Mesendoderm (in vitro differentiated cells): ENCODE data around the gene RPS19BP1.

ENCODE experiments used
- DNase-seq: peaks from one replicate; pipeline ENCODE4 v3.0.0; 2013
- H2AK5ac ChIP-seq: 2 replicates; pipeline ENCODE4 v1.6.1; 2013; ENCODE audit warnings: low read length, inconsistent platforms
- H2BK120ac ChIP-seq: 2 replicates; pipeline ENCODE4 v1.6.1; 2013; ENCODE audit warnings: low read depth, mild to moderate bottlenecking, low read length, moderate library complexity, mixed read lengths
- H2BK15ac ChIP-seq: replicated peaks from 2 replicates; pipeline ENCODE4 v1.6.1; 2013; ENCODE audit warnings: low read depth, mild to moderate bottlenecking, moderate library complexity
- H2BK5ac ChIP-seq: 2 replicates; pipeline ENCODE4 v1.6.1; 2013; ENCODE audit warnings: low read length, inconsistent platforms
- H3K18ac ChIP-seq: 2 replicates; pipeline ENCODE4 v1.6.1; 2013; ENCODE audit warnings: mild to moderate bottlenecking, low read length, mixed read lengths
- H3K23ac ChIP-seq: one replicate; pipeline ENCODE4 v1.6.1; 2013; ENCODE audit warnings: low read length
- H3K27ac ChIP-seq: 2 replicates; pipeline ENCODE4 v1.5.1; 2013; ENCODE audit warnings: low read depth, mild to moderate bottlenecking, inconsistent platforms, low read length, moderate library complexity
- H3K27me3 ChIP-seq: 2 replicates; pipeline ENCODE4 v1.6.1; 2013; ENCODE audit warnings: low read length, control low read depth, mild to moderate bottlenecking, inconsistent platforms; ENCODE audit not compliant: insufficient read depth, poor library complexity
- H3K36me3 ChIP-seq: 2 replicates; pipeline ENCODE4 v1.6.1; 2013; ENCODE audit warnings: low read length, inconsistent platforms; ENCODE audit not compliant: control insufficient read depth, insufficient read depth
- H3K4ac ChIP-seq: one replicate; pipeline ENCODE4 v1.6.1; 2013; ENCODE audit warnings: low read depth, mild to moderate bottlenecking, low read length, moderate library complexity
- H3K4me1 ChIP-seq: 2 replicates; pipeline ENCODE4 v1.6.1; 2013; ENCODE audit warnings: low read depth, low read length, inconsistent platforms; ENCODE audit not compliant: control insufficient read depth
- H3K4me2 ChIP-seq: 2 replicates; pipeline ENCODE4 v1.6.1; 2013; ENCODE audit warnings: low read length
- H3K4me3 ChIP-seq: 2 replicates; pipeline ENCODE4 v1.5.1; 2013; ENCODE audit warnings: mild to moderate bottlenecking, low read length
- H3K56ac ChIP-seq: one replicate; pipeline ENCODE4 v1.6.1; 2013; ENCODE audit warnings: low read length
- H3K79me1 ChIP-seq: 2 replicates; pipeline ENCODE4 v1.6.1; 2013; ENCODE audit warnings: low read length, inconsistent platforms
- H3K79me2 ChIP-seq: 2 replicates; pipeline ENCODE4 v1.6.1; 2013; ENCODE audit warnings: mild to moderate bottlenecking, low read length; ENCODE audit not compliant: control insufficient read depth, insufficient read depth
- H3K9ac ChIP-seq: 2 replicates; pipeline ENCODE4 v1.6.1; 2013; ENCODE audit warnings: low read length, inconsistent platforms
- H4K5ac ChIP-seq: one replicate; pipeline ENCODE4 v1.6.1; 2013; ENCODE audit warnings: low read length
- H4K8ac ChIP-seq: one replicate; pipeline ENCODE4 v1.6.1; 2013; ENCODE audit warnings: low read depth, mild to moderate bottlenecking, control low read depth, low read length, moderate library complexity
- WGBS: extraction: QIAGEN DNeasy Blood & Tissue Kit; methylation state at CpG from one replicate; pipeline ENCODE4 v1.1.7; 2013; ENCODE audit warnings: low lambda C conversion rate, missing lambda C conversion rate; ENCODE audit not compliant: insufficient coverage; ENCODE audit errors: extremely low coverage; 5-methylcytosine and 5-hydroxymethylcytosine counted together

Gene RPS19BP1

GRCh38 chr22:39503630-39504029 lies 28.9 kb downstream of the RPS19BP1 start:
- Histone ChIP-seq H4K8ac (no peak overlapping the region), H3K18ac (no peak overlapping the region), H3K4me1 (peaks cover 6% of the 10 kb centered on the region), H3K27ac (no peak overlapping the region), H2AK5ac (no peak overlapping the region), H4K5ac (no peak overlapping the region), H3K4ac (no peak overlapping the region), H3K9ac (no peak overlapping the region), H3K4me2 (no peak overlapping the region), H3K79me1 (peaks cover 14% of the 10 kb centered on the region), H3K56ac (no peak overlapping the region), H3K79me2 (peaks cover 11% of the 10 kb centered on the region), H3K36me3 (peaks cover 17% of the 10 kb centered on the region), H3K4me3 (no peak overlapping the region), H2BK15ac (no peak overlapping the region), H2BK5ac (no peak overlapping the region), H3K23ac (no peak overlapping the region), H3K27me3 (no peaks in the 10 kb centered on the region), H2BK120ac (no peak overlapping the region)
- WGBS, result no CpG with 5 or more reads among the region's 6 CpGs
- DNase-seq, result no peak

- Histone ChIP-seq H3K4ac (peak overlapping the region; percentile 8), H3K4me1 (peaks cover 6% of the 10 kb centered on the region), H2BK15ac (no peak overlapping the region), H3K27ac (no peak overlapping the region), H3K18ac (no peak overlapping the region), H3K56ac (peak overlapping the region; percentile 95), H3K27me3 (no peaks in the 10 kb centered on the region), H4K5ac (no peak overlapping the region), H3K4me3 (peak overlapping the region; percentile 96), H3K9ac (peak overlapping the region; percentile 91), H2AK5ac (peak overlapping the region; percentile 77), H3K36me3 (peaks cover 17% of the 10 kb centered on the region), H3K4me2 (peak overlapping the region; percentile 85), H2BK120ac (no peak overlapping the region), H3K79me2 (peaks cover 11% of the 10 kb centered on the region), H2BK5ac (no peak overlapping the region), H3K79me1 (peaks cover 14% of the 10 kb centered on the region), H4K8ac (no peak overlapping the region), H3K23ac (no peak overlapping the region)
- no CpG with 5 or more reads among the region's 18 CpGs for WGBS
- DNase-seq, result no peak
Measured at GRCh38 chr22:39502789-39503409, 29.6 kb downstream of the RPS19BP1 start.

GRCh38 chr22:39502109-39502788 lies 30.3 kb downstream of the RPS19BP1 start, which contains the start of gene MIEF1:
Gene MIEF1, plus strand, starts transcription at chr22:39502290. Its CDS starts 9,005 bp downstream, at chr22:39511295.
- Histone ChIP-seq H2BK120ac (no peak within 1 kb of the TSS), H3K4me1 (peaks cover 6% of the 10 kb centered on the region), H2AK5ac (peak within 1 kb of the TSS; percentile 77), H3K27me3 (no peaks in the 10 kb centered on the region), H4K5ac (no peak within 1 kb of the TSS), H3K56ac (peak within 1 kb of the TSS; percentile 95), H3K27ac (peak within 1 kb of the TSS; percentile 9), H3K79me1 (peaks cover 14% of the 10 kb centered on the region), H3K23ac (peak within 1 kb of the TSS; percentile 56), H3K4ac (peak within 1 kb of the TSS; percentile 8), H4K8ac (no peak within 1 kb of the TSS), H3K9ac (peak within 1 kb of the TSS; percentile 91), H3K79me2 (peaks cover 11% of the 10 kb centered on the region), H3K4me3 (peak within 1 kb of the TSS; percentile 96), H3K4me2 (peak within 1 kb of the TSS; percentile 85), H2BK15ac (no peak within 1 kb of the TSS), H3K18ac (peak within 1 kb of the TSS; percentile 78), H3K36me3 (peaks cover 17% of the 10 kb centered on the region), H2BK5ac (no peak within 1 kb of the TSS)
- WGBS, result no CpG with 5 or more reads among the region's 58 CpGs
- peak; percentile 99 for DNase-seq

GRCh38 chr22:39501644-39502108 lies 30.9 kb downstream of the RPS19BP1 start:
- DNase-seq, result no peak
- Histone ChIP-seq H2AK5ac (no peak overlapping the region), H3K4ac (no peak overlapping the region), H3K4me1 (peaks cover 6% of the 10 kb centered on the region), H3K9ac (peak overlapping the region; percentile 76), H4K5ac (no peak overlapping the region), H4K8ac (no peak overlapping the region), H2BK120ac (no peak overlapping the region), H3K23ac (peak overlapping the region; percentile 56), H3K56ac (peak overlapping the region; percentile 89), H3K27me3 (no peaks in the 10 kb centered on the region), H3K79me1 (peaks cover 12% of the 10 kb centered on the region), H3K18ac (no peak overlapping the region), H3K4me3 (peak overlapping the region; percentile 32), H2BK5ac (no peak overlapping the region), H3K36me3 (peaks cover 14% of the 10 kb centered on the region), H3K79me2 (peaks cover 11% of the 10 kb centered on the region), H3K4me2 (peak overlapping the region; percentile 70), H3K27ac (no peak overlapping the region), H2BK15ac (no peak overlapping the region)
- no CpG with 5 or more reads among the region's 13 CpGs for WGBS

GRCh38 chr22:39500101-39500500 lies 32.4 kb downstream of the RPS19BP1 start:
- Histone ChIP-seq H4K5ac (no peak overlapping the region), H3K27me3 (no peaks in the 10 kb centered on the region), H3K4me1 (peaks cover 6% of the 10 kb centered on the region), H3K79me2 (peaks cover 11% of the 10 kb centered on the region), H2BK120ac (no peak overlapping the region), H3K79me1 (peaks cover 10% of the 10 kb centered on the region), H3K4ac (no peak overlapping the region), H2AK5ac (no peak overlapping the region), H3K9ac (no peak overlapping the region), H4K8ac (no peak overlapping the region), H2BK15ac (no peak overlapping the region), H3K36me3 (peaks cover 4% of the 10 kb centered on the region), H3K27ac (no peak overlapping the region), H3K4me3 (no peak overlapping the region), H3K56ac (no peak overlapping the region), H2BK5ac (no peak overlapping the region), H3K23ac (no peak overlapping the region), H3K4me2 (no peak overlapping the region), H3K18ac (no peak overlapping the region)
- no peak for DNase-seq
- no CpG with 5 or more reads among the region's 6 CpGs for WGBS
